Measurements from ENCODE around the gene CMIP. TPM values are rescaled to one million over a fixed set of nuclear protein-coding genes. Genes with fewer than 3 reads are reported as not detected.
A peak's percentile ranks its signal among the peaks of the same experiment; 100 is the strongest.
"Not testable (repeated sequence)": the region's sequence is repeated elsewhere in the genome, so short reads cannot be mapped to it uniquely, and the experiment has no call there.

CMIP gene
- total RNA-seq, 1 donor from 2014 or later: 163 TPM

- Mint-ChIP-seq H3K27me3 (ENCODE audit: unreplicated experiment) (no peaks in the 10 kb centered on the region), H3K9me3 (ENCODE audit: unreplicated experiment) (no peaks in the 10 kb centered on the region), H3K4me1 (ENCODE audit: low read depth, unreplicated experiment) (peaks cover 4% of the 10 kb centered on the region), H3K4me3 (ENCODE audit: unreplicated experiment) (no peak overlapping the region), H3K27ac (ENCODE audit: unreplicated experiment) (no peak overlapping the region), H3K36me3 (ENCODE audit: unreplicated experiment) (no peaks in the 10 kb centered on the region)
- no peak for DNase-seq
- no peak for TF ChIP-seq CTCF (IDR thresholded peaks at IDR 0.05; ENCODE audit: partially characterized antibody, unreplicated experiment)
These were observed 44.7 kb upstream of the CMIP start for GRCh38 chr16:81399909-81400308.

DNA sequence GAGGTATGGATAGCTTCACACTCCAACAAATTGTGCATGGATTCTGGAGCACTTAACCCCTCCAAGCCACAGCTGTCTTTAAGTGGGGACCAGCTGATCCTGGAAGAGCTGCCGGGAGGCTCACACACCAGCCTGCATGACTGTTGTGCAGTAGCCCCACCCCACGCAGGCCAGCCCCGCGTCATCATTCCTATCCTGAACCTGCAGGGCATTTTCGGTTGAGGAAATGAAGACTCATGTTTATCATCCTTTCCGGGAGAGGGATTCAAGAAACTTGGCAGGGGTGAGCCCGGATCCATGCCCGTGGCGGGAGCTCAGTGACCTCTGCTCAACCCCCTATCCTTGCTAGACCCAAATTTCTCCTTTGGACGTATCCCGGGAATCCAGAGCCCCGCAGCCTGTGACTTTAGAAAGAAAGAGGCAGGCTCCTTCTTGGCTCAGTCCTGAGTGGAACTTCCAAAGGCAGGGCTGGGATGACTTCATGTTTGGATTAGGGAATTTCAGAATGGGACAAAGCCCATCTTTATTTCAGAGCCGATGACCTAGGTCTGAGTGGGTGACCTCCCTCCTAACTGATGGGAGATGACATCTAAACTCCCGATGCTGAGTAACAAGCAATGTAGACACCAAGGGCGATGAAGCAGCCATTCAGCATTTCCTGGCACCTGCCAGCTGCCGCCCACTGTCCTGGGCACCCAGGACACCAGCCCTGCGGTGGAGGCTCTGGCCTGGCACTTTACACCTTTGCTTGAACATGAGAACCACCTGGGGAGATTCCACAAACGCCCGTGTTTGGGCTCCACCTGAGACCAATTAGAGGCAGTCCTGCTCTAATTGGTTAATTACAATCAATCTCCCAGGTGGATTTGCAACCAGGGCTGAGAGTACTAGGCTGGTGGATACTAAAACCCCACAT is 43.3 kb upstream of the CMIP start:
- H3K36me3 Mint-ChIP-seq (ENCODE audit: unreplicated experiment): no peaks in the 10 kb centered on the region
- H3K4me1 Mint-ChIP-seq (ENCODE audit: low read depth, unreplicated experiment): peaks cover 4% of the 10 kb centered on the region
- H3K4me3 Mint-ChIP-seq (ENCODE audit: unreplicated experiment): no peak overlapping the region
- no peaks in the 10 kb centered on the region for H3K27me3 Mint-ChIP-seq (ENCODE audit: unreplicated experiment)
- TF ChIP-seq CTCF (IDR thresholded peaks at IDR 0.05; ENCODE audit: partially characterized antibody, unreplicated experiment): no peak
- H3K27ac Mint-ChIP-seq (ENCODE audit: unreplicated experiment): no peak overlapping the region
- H3K9me3 Mint-ChIP-seq (ENCODE audit: unreplicated experiment): no peaks in the 10 kb centered on the region
- no peak for DNase-seq

GRCh38 chr16:81403208-81403600 is 41.4 kb upstream of the CMIP start:
- H3K36me3 Mint-ChIP-seq (ENCODE audit: unreplicated experiment): no peaks in the 10 kb centered on the region
- no peak for DNase-seq
- no peak for TF ChIP-seq CTCF (IDR thresholded peaks at IDR 0.05; ENCODE audit: partially characterized antibody, unreplicated experiment)
- H3K4me1 Mint-ChIP-seq (ENCODE audit: low read depth, unreplicated experiment): peaks cover 4% of the 10 kb centered on the region
- H3K27me3 Mint-ChIP-seq (ENCODE audit: unreplicated experiment): no peaks in the 10 kb centered on the region
- H3K4me3 Mint-ChIP-seq (ENCODE audit: unreplicated experiment): no peak overlapping the region
- no peaks in the 10 kb centered on the region for H3K9me3 Mint-ChIP-seq (ENCODE audit: unreplicated experiment)
- no peak overlapping the region for H3K27ac Mint-ChIP-seq (ENCODE audit: unreplicated experiment)

DNA sequence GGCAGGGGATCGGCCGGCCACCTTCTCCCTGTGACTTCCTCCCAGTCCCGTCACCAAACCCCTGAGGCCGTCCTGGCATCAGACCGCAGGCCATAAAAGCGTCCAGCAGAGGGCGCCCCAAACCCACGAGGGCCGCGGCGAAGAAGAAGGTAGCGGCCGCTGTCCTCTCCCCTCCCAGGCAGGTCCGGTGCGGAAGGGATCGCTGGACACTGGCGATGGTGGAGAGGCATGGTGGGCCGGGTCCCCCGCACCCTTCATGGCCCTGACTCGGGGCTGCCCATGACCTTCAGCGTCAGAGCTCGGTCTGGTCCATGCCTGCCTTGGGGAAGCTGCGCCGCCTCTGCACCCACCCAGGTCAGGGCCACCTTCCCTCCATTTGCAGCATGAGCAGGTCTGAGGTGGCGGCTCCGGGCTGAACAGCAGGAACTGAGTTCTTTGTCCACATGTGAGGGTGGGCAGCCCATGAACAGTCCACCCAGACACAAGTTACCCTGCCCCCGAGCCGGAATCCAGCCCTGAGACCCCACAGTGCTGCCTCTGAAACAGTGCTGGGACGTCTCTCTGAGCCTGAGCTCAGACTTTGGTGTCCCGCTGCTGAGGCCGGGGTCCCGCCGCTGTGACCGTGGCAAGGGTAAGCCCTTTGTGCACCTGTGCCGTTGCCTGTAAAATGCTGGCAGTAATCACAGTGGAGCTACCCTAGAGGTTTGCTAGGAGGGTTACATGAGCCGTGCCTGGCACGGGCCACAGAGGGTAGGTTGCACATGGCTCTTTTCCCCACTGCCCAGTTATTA is 40.8 kb upstream of the CMIP start:
- DNase-seq: peak; percentile 95
- Mint-ChIP-seq H3K4me1 (ENCODE audit: low read depth, unreplicated experiment) (peaks cover 4% of the 10 kb centered on the region), H3K27me3 (ENCODE audit: unreplicated experiment) (no peaks in the 10 kb centered on the region), H3K4me3 (ENCODE audit: unreplicated experiment) (no peak overlapping the region), H3K27ac (ENCODE audit: unreplicated experiment) (no peak overlapping the region), H3K9me3 (ENCODE audit: unreplicated experiment) (no peaks in the 10 kb centered on the region), H3K36me3 (ENCODE audit: unreplicated experiment) (no peaks in the 10 kb centered on the region)
- TF ChIP-seq CTCF (IDR thresholded peaks at IDR 0.05; ENCODE audit: partially characterized antibody, unreplicated experiment): peak; percentile 97

GRCh38 chr16:81405002-81405401 is 39.6 kb upstream of the CMIP start:
- H3K27me3 Mint-ChIP-seq (ENCODE audit: unreplicated experiment); H3K9me3 Mint-ChIP-seq (ENCODE audit: unreplicated experiment); DNase-seq; H3K4me3 Mint-ChIP-seq (ENCODE audit: unreplicated experiment); H3K4me1 Mint-ChIP-seq (ENCODE audit: low read depth, unreplicated experiment); H3K27ac Mint-ChIP-seq (ENCODE audit: unreplicated experiment); H3K36me3 Mint-ChIP-seq (ENCODE audit: unreplicated experiment): not testable (repeated sequence)

Data from glutamatergic neuron (in vitro differentiated cells).